WTC11 (cell line): ENCODE measurements around the gene COG2.

ENCODE experiments used
- E2F1 ChIP-seq: sonication (generic); formaldehyde crosslinking; IDR thresholded peaks from 2 replicates; pipeline ENCODE4 v1.8.0; 2022; ENCODE audit warnings: mild to moderate bottlenecking, missing genetic modification reagents
- USF2 ChIP-seq: sonication (generic); formaldehyde crosslinking; IDR thresholded peaks from 2 replicates; pipeline ENCODE4 v1.8.1; 2023; ENCODE audit warnings: mild to moderate bottlenecking, missing genetic modification reagents, moderate library complexity

- no peak for TF ChIP-seq E2F1
- TF ChIP-seq USF2, result no peak
Measured at GRCh38 chr1:230618537-230618936, 23.7 kb upstream of the COG2 start.
